Activated CD4-positive, alpha-beta T cell treated with anti-CD3 and anti-CD28 coated beads, Interleukin-10, Interleukin-2, amounts not matched to agents 100 ng/mL and 50 ng/mL, durations not matched to agents 16 hours and 8 hours (primary cell): ENCODE measurements around the gene CNTN2.

Experiments
- DNase-seq: peaks from one replicate; pipeline ENCODE4 v3.0.0-alpha.2; 2020

Gene CNTN2

DNA sequence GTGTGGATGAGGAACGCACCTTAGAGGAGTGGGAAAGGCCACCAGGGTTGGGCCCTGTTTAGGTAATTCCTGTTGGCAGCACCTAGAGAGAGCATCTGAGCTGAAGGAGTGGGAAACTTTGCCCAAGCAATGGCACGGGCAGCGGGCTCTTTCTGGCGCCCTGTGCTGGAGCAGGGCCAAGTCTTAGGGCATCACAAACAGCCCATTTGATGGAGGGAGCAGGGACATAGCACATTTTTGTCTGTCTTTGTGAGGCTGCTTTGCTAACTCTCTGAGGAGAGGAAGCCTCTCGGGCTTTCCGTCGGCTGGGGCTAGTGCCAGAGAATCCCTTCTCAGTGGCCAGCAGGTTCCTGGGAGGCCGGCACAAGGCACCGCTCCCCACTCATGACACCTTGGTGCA is 22.5 kb upstream of the CNTN2 start:
- DNase-seq, result no peak

DNA sequence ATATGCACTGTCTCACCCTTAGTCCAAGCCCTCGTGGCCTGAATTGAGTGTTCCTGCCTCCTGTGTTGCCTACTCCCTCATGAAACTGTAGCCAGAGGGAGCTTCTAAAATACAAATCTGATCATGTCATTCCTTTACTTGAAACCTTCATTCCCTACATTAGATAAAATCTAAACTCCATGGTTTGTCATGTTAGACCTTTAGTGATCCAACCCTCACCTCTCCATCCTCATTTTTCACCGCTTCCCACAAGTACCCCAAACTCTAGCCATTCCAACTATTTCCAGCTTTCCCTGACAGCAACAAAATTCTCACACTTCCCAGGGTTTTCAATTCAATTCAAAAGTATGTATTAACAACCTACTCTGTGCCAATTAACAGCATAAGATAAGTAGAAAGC is 18.3 kb upstream of the CNTN2 start:
- DNase-seq, result no peak

DNA sequence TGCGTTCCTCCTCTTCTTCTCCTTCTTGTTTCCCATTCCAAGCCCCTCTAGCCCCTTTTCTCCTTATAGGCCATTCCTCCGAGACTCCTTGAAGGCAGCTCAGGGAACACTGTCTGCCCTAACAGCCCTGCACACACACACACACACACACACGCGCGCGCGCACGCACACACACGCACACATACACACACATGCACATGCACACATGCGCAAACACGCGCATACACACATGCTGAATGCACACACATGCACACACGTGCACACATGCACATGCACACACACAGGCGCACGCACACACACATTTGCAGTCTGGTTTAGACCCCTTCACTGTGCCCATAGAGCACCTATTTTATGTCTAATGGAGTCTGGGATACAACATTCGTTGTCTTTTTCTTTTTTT is 17.8 kb upstream of the CNTN2 start:
- DNase-seq, result no peak

DNA sequence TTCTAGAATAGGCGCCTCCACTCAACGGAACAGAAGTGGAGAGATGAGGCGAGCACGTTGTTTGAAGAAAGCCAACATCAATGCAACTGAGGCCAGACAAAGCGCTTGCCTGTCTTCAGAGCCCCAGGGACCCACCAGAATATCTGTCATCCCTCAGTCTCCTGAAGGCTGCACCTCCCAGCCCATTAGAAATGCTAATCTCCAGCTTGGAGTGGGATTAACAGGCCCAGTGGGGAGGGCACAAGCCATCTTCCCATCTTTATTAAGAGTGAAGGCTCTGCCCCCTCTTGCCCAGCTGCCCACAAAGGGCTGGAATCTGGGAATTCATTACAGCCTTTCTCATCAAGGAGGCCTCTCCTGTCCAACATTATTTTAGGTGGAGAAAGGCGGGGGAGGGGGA is 16.8 kb upstream of the CNTN2 start:
- no peak for DNase-seq

DNA sequence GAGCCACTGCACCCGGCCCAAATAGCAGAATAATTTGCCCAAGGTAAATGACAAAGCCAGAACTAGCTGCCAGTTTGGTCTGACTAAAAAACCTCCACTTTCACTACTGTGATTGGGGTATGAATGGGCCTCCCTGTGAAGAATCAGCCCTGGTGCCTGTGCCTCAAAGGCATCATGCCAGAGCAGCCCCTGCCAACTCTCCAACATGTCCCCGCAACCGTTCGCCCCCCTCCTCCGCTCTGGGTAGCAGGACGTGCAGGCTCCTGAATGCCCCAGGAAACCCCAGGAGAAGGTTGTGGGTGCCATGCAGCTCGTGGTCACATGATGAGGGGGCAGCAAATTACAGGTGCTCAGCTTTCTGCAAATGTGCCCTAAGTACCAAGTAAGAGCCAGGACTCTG is 14.6 kb upstream of the CNTN2 start:
- no peak for DNase-seq

DNA sequence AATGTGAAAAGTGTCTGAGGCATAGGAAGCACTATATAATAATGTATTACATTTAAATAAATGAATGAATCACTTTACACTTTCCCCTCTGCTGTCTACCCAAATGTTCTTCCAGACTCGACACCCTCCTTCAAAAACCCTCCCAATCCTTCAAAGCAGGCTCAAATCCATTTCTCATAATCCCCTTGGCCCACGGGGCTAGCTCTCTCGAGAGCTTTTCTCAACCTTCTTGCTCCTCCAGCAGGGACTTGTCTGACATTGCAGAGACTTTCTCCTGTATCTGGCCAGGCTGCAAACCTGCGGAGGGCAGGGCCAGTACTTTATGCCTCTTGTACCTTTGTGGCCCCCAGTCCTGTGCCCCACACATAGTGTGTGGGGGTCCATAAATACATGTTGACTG is 14.1 kb upstream of the CNTN2 start:
- DNase-seq, result no peak

DNA sequence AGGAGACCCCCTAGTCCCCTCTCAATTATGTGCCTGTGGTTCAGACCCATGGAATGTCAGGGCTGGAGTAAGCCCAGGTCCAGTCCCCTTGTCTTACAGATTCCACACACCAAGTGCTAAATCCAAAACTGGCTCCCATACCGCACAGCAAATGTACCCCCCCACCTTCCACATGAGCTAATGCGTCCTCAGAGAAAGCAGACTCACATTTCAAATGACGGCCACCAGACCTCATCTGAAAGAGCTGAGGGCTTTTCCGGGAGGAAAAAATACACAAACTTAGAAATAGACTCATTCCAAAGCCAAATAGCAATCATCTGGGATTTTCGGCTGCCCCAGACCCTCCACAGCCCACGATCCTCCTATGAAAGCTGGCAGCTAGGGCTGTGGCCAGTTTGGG is 12.8 kb upstream of the CNTN2 start:
- DNase-seq, result no peak

DNA sequence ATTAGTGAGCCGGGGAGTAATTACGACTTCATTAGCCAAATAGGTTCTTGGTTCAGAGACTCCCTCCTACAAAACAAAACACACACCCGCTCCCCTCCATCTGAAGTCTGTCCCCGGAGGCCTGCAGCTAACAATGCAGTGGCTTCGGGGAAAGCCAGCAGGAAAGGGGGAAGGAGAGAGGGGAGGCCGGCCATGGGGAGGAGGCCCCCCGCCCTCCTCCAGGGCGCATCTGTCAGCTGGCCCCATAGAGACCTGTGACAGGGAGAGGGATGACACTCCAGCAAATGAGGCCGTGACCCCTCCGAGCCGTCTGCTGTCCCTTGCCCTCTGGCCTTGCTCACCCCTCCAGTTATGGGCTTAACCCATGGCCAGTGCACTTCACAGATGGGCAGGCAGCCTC is 12.1 kb upstream of the CNTN2 start:
- DNase-seq, result no peak

DNA sequence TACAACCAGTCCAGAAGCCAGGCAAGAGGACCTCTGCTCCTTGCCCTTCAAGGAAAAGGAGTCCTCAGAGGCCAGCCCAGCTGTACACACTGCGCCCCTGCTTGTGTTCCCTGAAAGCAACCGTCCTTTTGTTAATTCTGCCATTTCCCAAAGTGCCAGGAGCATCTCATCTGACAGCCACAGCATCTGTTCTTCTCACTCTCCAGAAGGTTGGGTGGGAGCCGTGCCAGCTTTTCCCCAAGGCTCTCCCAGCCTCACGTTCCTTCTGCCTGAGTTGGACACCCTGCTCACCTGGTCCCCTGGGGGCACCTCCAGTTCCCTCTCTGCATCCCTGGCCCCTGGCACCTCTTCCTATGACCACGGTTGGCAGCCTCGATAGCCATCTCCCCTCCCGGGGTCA is 10.5 kb upstream of the CNTN2 start:
- no peak for DNase-seq

DNA sequence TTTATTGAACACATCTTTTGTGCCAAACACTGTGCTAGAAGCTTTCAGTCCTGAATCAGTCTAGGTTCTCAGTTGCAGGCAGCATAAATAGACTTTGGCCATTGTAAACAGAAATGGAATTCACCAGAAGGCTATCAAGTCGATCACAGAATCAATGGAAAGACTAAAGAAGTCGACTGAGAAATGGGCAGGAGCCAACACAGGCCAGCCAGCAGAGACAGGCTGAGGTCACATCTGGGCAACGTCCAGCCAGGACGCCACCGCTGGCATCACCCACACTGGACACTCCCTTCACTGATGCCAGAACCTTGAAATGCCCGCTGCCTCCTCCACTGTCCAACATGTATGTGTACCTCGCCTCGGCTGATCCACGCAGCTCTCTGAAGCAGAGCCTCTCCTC is 5.5 kb upstream of the CNTN2 start:
- no peak for DNase-seq

DNA sequence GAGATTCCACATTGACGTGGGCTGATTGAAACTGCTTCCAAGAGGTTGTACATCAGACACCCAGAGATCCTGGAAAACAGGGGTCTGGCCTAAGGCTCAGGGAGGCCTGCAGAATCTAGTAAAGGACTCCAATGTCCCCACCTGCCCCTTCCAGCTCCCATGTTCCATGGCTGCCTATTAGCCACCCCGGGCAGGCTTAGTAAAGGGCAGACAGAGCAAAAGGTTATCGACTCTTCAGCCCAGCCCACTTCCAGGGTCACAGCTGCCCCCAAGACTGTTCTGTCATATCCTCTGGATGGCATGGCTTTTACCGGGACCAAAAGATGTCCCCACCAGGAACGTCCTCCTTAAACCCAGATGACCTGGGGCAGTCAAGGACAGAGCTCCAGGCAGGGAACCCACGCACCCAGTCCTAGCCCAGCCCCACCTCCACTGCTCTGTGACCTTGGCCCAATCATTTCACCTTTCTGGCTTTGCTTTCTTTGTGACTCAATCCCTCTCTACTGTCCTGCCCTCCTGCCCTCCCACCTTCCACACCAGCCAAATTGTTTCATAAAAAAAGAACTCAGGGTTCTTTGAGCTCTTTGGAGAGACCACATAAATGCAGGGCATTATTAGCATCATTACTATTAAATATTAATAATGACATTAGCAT is 4.8 kb upstream of the CNTN2 start:
- DNase-seq, result no peak

DNA sequence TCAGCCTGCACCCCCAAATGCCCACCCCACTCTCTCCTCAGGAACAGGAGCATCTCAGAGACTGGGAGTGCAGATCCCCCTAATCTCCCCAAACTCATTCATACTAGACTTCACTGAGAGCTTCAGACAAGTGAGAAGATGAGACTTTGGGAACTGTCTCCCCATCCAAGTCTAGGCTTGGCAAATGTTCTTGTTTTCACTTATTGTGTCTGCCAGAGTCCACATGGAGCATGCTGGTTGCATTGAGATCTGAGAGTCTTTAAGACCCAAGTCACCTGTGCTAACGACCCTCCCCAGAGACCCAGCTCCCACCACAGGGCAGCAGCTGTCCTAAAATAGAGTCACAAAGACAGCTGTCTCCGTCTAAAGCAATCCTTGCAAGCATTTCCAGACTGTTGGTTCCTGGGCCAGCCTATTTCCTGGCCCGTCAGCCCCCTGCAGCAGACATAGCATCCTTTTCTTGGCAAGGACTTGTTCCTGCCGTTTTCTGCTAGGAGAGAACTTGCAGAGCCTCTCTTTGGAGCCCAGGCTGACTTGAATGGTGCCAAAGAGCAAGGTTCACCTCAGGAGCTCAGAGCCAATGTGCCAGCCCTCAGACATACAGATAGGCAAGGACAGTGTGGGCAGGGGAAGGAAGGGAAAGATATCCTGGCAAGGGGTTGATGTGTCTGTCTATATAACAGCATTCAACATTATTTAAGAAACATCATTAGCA is 1.9 kb upstream of the CNTN2 start:
- DNase-seq, result no peak

DNA sequence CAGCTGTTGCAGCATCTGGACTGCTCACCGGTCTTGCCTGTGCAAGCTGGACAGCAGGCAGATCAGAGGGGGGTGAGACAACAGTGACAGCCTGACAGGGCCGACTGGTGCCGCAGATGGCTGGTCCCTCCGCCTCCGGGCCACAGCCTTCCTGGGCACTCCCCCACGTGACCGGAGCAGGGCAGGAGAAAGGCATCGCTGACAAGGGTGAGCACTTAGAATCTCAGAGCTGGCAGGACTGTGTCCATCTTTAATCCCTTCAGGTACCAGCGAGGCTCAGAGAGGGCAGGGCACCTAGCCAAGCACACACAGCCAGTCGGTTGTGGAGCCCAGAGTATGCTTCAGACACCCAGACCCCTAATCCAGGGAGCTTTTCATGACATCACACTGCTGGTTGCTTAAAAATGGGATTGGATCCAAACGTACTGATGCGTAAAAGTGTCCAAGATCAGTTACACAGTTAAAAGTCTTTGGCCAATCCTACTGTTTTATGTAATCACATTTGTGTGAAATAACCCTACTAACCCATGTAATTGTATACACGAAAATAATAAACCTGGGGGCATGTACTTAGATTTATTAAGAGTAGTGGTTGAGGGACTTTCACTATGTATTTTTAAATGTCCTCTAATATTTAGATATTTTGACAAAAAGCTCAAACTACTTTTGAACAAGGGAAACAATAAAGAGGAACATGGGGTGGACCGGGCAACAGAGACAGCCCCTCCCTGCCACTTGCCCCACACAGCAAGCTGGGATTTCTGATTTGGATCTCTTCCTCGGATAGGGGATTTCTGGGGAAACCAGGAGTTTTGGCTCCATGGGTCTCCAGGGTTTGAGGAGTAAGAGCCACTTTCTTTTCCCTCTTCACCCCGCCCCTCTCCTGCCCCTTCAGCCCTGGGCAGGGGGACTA is 758 bp upstream of the CNTN2 start:
- DNase-seq, result no peak

DNA sequence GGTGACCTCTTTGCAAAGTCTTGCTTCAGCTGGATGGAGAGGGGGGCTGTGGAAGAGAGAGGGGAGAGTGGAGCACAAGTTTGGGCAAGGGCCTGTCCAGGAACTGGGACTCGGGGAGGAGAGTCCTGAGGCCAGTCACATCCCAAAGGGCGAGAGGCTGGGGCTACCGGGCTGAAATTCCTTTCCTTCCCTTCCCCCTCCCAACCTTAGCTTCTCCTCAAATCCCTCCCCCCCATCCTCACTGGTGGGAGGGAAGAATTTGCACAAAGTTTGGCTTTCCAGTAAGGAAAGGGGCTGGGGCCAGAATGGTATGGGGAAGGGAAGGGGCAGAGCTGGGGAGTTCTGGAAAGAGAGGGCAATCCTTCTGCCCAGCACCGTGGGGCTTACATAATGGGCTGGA is 854 bp downstream of the CNTN2 start:
- DNase-seq, result no peak

DNA sequence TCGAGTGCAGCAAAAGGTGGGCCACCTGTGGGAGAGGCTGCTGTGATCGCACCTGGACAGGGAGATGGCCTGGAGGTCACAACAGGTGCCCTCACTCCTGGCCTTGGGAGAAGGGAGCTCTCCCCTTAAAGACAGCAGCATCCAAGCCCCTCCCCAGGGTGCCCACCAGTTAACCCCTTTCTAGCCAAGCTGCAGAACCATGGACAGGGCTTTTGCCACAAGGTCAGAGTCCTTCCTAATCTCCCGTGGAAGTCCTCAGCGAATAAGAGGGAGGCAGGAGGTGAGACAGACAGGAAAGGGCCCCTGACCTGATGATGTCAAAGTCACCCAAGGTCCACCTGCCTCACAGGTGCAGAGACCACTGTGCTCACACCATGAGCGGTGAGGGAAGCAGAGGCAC is 1.7 kb downstream of the CNTN2 start:
- DNase-seq, result no peak

DNA sequence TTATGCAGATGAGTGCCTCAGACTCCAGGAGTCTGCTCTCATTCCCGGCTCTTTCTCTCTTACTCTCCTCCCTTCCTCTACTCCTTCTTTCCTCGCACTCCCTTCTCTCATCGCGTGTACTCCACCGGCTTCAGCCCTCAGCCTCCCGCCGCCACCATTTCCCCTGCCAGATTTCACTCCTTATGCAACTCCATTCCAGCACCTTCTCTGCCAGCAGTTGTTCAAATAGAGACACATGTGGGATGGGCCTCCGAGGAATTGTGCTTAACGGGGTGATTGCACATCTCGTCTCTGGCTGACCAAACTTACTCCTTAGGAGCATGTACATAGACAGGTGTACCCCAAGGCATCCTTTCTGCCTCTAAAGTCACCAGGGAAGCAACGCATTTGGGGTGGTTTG is 2.1 kb downstream of the CNTN2 start:
- no peak for DNase-seq

DNA sequence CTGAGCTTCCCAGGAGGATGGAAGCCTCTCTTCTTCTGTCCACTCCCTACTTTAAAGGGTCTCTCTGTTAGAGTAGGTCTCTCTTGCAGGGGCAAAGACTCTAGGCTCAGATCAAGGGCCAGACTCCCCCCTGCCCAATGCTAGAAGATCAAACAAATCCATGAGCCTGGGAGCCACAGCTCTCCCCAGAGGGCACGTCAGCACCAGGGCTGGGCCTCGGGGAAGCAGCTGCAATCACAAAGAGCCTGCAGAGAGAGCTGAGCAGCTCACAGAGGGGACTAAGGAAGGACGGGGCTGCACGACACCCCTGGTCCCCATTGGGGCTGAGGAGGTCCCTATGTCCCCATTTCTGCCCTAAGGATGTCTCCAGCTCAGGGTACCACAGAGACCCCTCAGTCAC is 3.9 kb downstream of the CNTN2 start:
- no peak for DNase-seq

DNA sequence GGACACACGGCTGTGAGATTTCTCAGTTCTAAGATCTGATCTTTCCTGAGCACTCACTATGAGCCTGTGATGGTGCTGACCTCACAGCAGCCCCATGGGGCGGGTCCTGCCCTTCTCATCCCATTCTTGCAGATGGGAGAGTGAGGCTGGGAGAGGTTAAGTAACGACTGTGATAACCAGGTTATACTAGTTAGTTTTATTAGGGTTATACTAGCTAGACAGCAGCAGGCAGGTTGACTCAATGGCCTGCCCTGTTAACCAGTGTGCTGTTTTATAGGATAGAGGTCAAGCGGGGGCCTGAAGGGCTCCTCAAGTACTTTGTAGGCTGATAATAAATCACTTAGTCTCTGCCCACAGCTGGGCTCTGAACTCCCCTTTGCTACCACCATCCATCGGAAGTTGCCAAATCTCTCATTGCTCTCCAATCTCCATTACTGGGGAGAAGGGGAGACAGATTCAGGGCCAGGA is 4.8 kb downstream of the CNTN2 start:
- no peak for DNase-seq

DNA sequence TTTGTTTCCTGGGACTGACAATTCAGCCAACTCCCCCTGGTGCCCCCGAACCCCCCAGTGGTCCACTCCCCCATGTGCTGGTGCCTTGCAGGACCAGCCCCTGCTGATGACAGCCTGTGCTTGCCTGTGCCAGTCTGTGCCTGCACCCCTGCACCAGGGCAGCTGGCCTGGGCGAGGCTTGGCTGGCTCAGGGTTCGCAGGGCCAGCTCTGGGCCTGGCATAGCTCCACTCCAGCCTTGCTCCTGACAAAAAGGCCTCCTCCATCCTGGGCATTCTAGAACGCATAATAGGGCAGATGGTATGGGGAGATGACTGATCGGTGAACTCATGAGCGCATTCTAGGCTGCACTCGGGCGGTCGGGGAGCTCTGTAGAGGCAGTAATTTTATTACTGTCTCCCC is 5.4 kb downstream of the CNTN2 start:
- DNase-seq, result no peak

DNA sequence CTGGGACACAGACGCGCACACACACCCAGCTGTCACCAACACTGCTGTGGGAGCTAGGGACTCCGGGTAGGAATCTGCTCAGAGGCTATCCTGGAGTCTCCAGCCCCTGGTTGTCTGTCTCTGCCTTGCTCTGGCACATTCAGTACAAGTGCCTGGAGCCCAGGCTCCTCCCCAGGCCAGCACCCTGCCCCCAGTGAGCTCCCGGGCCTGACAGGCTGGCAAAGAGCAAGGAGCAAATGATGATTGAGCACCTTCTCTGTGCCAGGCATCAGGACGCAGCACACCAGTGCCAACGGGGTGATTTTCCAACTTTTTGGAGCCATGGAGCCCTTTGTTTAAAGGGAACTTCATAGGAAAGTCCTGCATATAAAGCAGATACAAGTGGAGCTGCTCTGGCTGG is 6.5 kb downstream of the CNTN2 start:
- no peak for DNase-seq

DNA sequence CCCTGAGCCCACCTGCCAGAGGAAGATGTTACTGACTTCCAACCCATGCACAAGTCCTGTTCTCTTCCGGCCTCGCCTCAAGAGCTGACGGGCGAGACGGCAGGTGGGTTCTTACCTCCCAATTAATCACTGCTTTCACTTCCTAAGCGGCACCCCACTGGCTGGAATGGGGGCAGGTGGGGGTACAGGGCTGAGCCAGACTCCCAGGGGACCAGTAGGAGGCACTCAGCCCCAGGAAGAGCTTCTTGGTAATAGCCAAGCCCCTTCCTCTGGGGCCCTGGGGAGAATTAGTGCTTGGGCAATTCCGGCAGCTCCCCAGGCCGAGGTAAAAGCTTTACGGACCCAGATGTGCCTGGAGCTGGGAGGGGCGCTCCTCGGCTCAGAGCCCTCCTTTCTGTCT is 9.7 kb downstream of the CNTN2 start:
- no peak for DNase-seq

DNA sequence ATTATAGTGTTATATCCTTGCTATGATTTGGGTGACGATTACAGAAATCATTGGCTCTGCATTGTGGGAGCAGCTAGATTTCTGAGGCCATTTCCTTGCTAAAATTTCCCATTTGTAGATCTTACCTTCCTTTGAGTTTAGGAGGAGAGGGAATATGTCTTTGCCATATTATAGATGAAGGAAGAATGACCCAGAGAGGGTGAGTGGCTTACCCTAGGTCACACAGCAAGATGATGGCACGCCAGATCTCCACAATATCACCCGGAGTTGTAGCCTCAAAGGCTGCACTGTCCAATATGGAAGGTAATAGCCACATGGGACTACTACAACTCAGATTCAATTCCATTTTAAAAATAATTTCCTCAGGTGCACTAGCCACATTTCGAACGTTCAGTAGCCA is 10.3 kb downstream of the CNTN2 start:
- no peak for DNase-seq

DNA sequence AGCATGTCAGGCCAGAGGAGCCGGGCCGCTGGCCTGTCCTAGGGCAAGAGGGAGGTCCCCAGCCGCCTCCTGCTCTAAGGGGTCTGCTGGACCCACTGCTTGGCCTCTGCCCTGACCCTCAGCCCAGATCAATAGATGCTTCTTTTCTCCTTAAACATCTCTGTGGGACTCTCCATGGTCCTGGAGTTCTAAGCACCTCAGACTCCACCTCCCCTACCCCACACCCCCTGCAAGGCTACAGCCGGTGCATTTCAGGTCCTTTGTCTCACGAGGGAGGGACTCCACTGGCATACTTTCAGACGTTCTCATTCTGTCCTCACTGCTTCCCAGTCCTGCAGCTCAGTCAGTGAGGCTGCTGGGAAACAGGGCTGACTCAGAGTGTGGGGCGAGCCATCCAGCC is 11.0 kb downstream of the CNTN2 start:
- DNase-seq, result no peak

DNA sequence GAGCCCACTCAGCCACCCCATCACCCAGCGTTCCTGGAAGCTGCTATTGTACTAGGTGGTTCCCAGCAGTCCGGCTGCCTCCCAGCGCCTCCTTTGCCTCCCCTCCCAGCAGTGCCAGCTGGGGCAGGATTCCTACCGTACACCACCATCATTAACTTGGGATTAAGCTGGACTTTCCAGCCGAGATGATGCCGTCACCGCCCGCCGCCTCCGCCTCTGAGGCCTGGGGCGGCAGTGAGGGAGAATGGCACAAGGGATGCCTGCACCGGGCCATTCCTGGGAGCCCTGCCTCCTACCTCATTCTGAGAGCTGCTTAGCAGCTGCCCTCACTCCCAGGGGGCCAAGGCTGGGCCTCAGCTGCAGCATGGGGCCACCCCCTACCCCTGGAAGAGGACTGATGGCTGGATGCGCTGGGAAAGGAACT is 13.2 kb downstream of the CNTN2 start:
- no peak for DNase-seq
